K562 (cell line): Measurements from ENCODE around the gene CASP9. TPM values are rescaled to one million over a fixed set of nuclear protein-coding genes. Genes with fewer than 3 reads are reported as not detected.
A peak's percentile ranks its signal among the peaks of the same experiment; 100 is the strongest.
"Not testable (repeated sequence)": the region's sequence is repeated elsewhere in the genome, so short reads cannot be mapped to it uniquely, and the experiment has no call there.

Source experiments
- ATAC-seq: fragments of 200-7000 bp; cut with Tn5 transposase; 3 replicates; pipeline ENCODE4 v1.9.1; 2020; ENCODE audit warnings: moderate library complexity
- BruUV-seq: library from RNA; stranded (reverse); fragments of 400-500 nt; replicated peaks from 2 replicates; lab custom pipeline; 2021; lab: Mats Ljungman, UMichigan
- CTCF ChIA-PET: fragments of 300-600 bp; formaldehyde crosslinking; extraction: SDS; loops from one replicate; lab custom pipeline; 2021; ENCODE audit warnings: low intra/inter-chr PET ratio; lab: Yijun Ruan, JAX
- POLR2A ChIA-PET: fragments of 300-600, 350-650 bp; sonication (Branson Sonifier 250); formaldehyde crosslinking; extraction: SDS; loops from one replicate; lab custom pipeline; 2021; ENCODE audit warnings: antibody characterized with exemption, inconsistent platforms; lab: Yijun Ruan, JAX
- DNase-seq, 4 experiments: peaks; one replicate each; pipeline versions ENCODE4 v3.0.0 to v3.0.0-alpha.2; 2011 to 2018; ENCODE audit warnings: low spot score in 3 of 4, mixed read lengths in 3 of 4; ENCODE audit errors: extremely low read depth in 1 of 4
- FAIRE-seq: peaks from 2 replicates; lab custom pipeline; 2011; peaks lifted over from hg19 to GRCh38; lab: Jason Lieb, UNC
- H2AFZ ChIP-seq: 2 replicates; pipeline ENCODE4 v1.6.0; 2011; ENCODE audit warnings: low read depth, low read length, control low read depth, inconsistent platforms
- H3K27ac ChIP-seq: fragments of 200-600 bp; 3 replicates; pipeline ENCODE4 v1.8.0; 2011; ENCODE audit warnings: low read depth, mild to moderate bottlenecking, control low read depth, inconsistent platforms, low read length, moderate library complexity, mixed read lengths; ENCODE audit errors: extremely low read depth
- H3K27me3 ChIP-seq, 2 experiments: fragments of 300-600 bp in 1 of 2; 2 replicates in 1 of 2; 3 replicates in 1 of 2; pipeline versions ENCODE4 v1.6.0 to v1.8.0; 2011; ENCODE audit warnings: inconsistent platforms in 2 of 2, low read length in 2 of 2, mild to moderate bottlenecking in 1 of 2, mixed read lengths in 1 of 2, moderate library complexity in 1 of 2; ENCODE audit not compliant: control insufficient read depth in 2 of 2, insufficient read depth in 2 of 2
- H3K36me3 ChIP-seq: fragments of 300-600 bp; 3 replicates; pipeline ENCODE4 v1.8.0; 2011; ENCODE audit warnings: mild to moderate bottlenecking, low read length, inconsistent platforms; ENCODE audit not compliant: control insufficient read depth, insufficient read depth
- H3K4me1 ChIP-seq, 2 experiments: fragments of 200-600 bp in 1 of 2; replicated peaks in 1 of 2; 2 replicates in 1 of 2; 3 replicates in 1 of 2; pipeline versions ENCODE4 v1.5.1 to v1.8.0; 2011; ENCODE audit warnings: inconsistent platforms in 2 of 2, low read length in 2 of 2, mild to moderate bottlenecking in 1 of 2, mixed read lengths in 1 of 2, moderate library complexity in 1 of 2; ENCODE audit not compliant: control insufficient read depth in 2 of 2, insufficient read depth in 2 of 2
- H3K4me2 ChIP-seq: 2 replicates; pipeline ENCODE4 v1.6.1; 2011; ENCODE audit warnings: low read length, control low read depth, inconsistent platforms, mixed read lengths; ENCODE audit not compliant: insufficient read depth
- H3K4me3 ChIP-seq: fragments of 200-600 bp; sonication (generic), shearing (Covaris generic); 2 replicates; pipeline ENCODE4 v1.5.1; 2016; ENCODE audit warnings: control low read depth, inconsistent platforms
- H3K79me2 ChIP-seq: fragments of 200-600 bp; 3 replicates; pipeline ENCODE4 v1.8.0; 2011; ENCODE audit warnings: low read length, inconsistent platforms; ENCODE audit not compliant: control insufficient read depth, insufficient read depth
- H3K9ac ChIP-seq, 2 experiments: 2 replicates each; pipeline versions ENCODE4 v1.6.0 to v1.6.1; 2011; ENCODE audit warnings: low read depth in 2 of 2, low read length in 2 of 2, control low read depth in 1 of 2, inconsistent platforms in 1 of 2, mild to moderate bottlenecking in 1 of 2, mixed read lengths in 1 of 2; ENCODE audit not compliant: insufficient read depth in 1 of 2
- H3K9me1 ChIP-seq: one replicate; pipeline ENCODE4 v1.6.0; 2011; ENCODE audit warnings: inconsistent platforms, mild to moderate bottlenecking, low read length, moderate library complexity; ENCODE audit not compliant: control insufficient read depth, insufficient read depth
- H3K9me3 ChIP-seq: replicated peaks from 2 replicates; pipeline ENCODE4 v1.5.1; 2011; ENCODE audit warnings: low read depth, low read length, inconsistent platforms; ENCODE audit not compliant: control insufficient read depth, insufficient read depth
- H4K20me1 ChIP-seq: replicated peaks from 2 replicates; pipeline ENCODE4 v1.6.1; 2011; ENCODE audit warnings: low read length, inconsistent platforms, mixed read lengths; ENCODE audit not compliant: control insufficient read depth, insufficient read depth
- BHLHE40 ChIP-seq: IDR thresholded peaks from 2 replicates; pipeline ENCODE4 v1.6.1; 2011; ENCODE audit warnings: low read length, improper control_type of control experiment
- CBFA2T2 ChIP-seq: fragments of 450-650 bp; conservative IDR thresholded peaks from 2 replicates; pipeline ENCODE4 v1.6.1; 2017; ENCODE audit warnings: mild to moderate bottlenecking
- RAD51 ChIP-seq: fragments of 450-650 bp; IDR thresholded peaks from 2 replicates; pipeline ENCODE4 v1.7.1; 2016; ENCODE audit warnings: low read depth, mild to moderate bottlenecking, borderline replicate concordance
- TFE3 ChIP-seq: fragments of 450-650 bp; formaldehyde crosslinking; IDR thresholded peaks from 2 replicates; pipeline ENCODE4 v1.4.0; 2020; ENCODE audit warnings: mild to moderate bottlenecking, mixed read lengths
- TOE1 ChIP-seq, 2 experiments: fragments of 450-650 bp in 1 of 2; sonication (generic) in 1 of 2; formaldehyde crosslinking in 1 of 2; IDR thresholded peaks; 2 replicates each; pipeline versions ENCODE4 v1.7.1 to v1.8.0; 2016 to 2022; ENCODE audit warnings: borderline replicate concordance in 2 of 2, mild to moderate bottlenecking in 2 of 2, antibody characterized with exemption in 1 of 2, inconsistent platforms in 1 of 2, low read depth in 1 of 2, missing genetic modification reagents in 1 of 2, moderate library complexity in 1 of 2
- USF1 ChIP-seq: sonication (generic); formaldehyde crosslinking; IDR thresholded peaks from 2 replicates; pipeline ENCODE4 v1.9.0; 2022; ENCODE audit warnings: mild to moderate bottlenecking, missing genetic modification reagents
- USF2 ChIP-seq: sonication (generic); formaldehyde crosslinking; IDR thresholded peaks from 2 replicates; pipeline ENCODE4 v1.5.0; 2020; ENCODE audit warnings: missing genetic modification reagents
- ZNF316 ChIP-seq: fragments of 450-650 bp; IDR thresholded peaks from 2 replicates; pipeline ENCODE4 v1.6.1; 2016
- WGBS: fragments of 100-300 bp; shearing (Covaris generic); methylation state at CpG from one replicate; pipeline ENCODE4 v1.1.6; 2016; ENCODE audit warnings: low coverage, mixed read lengths; ENCODE audit not compliant: insufficient coverage; ENCODE audit errors: missing lambda C conversion rate; 5-methylcytosine and 5-hydroxymethylcytosine counted together
- in situ Hi-C: fragments of 300-500 bp; cut with MboI; formaldehyde crosslinking; loops from 4 replicates; pipeline ENCODE4 v1.15.0; 2018; ENCODE audit warnings: inconsistent platforms, mixed read lengths
- intact Hi-C: fragments of 100-400 bp; cut with micrococcal nuclease; formaldehyde crosslinking; loops from 2 replicates; pipeline ENCODE4 v1.14.2; 2022
- polyA plus RNA-seq, 8 experiments: library from polyadenylated mRNA; depleted of rRNA in 4 of 8; stranded (reverse) in 5 of 8; unstranded in 3 of 8; fragments of >200 nt; fragmentation: Nextera tagmentation in 2 of 8; fragmentation: Illumina TruSeq in 1 of 8; extraction: Ambion mirVana in 2 of 8; extraction: Trizol in 1 of 8; gene quantifications; 2 replicates each; pipeline versions ENCODE4 v1.2.1 to v1.2.3, GENCODE V29; 2011 to 2014; ENCODE audit warnings: inconsistent platforms in 1 of 8, missing spikeins in 1 of 8
- total RNA-seq, 7 experiments: library from RNA; depleted of rRNA in 6 of 7; stranded (reverse); fragments of >200 nt in 6 of 7; fragmentation: Illumina TruSeq in 2 of 7; extraction: Trizol in 2 of 7; gene quantifications; 2 replicates each; pipeline versions ENCODE4 v1.2.1 to v1.2.3, GENCODE V29; 2011 to 2021; ENCODE audit warnings: low replicate concordance in 1 of 7

Gene CASP9
- total and polyA plus RNA-seq, 9 of the 15 experiments (the other 6 are each of a cell fraction or from before 2014, with no cell fraction given), result 10.8 to 54.1 (median 30.7) TPM

GRCh38 chr1:15521206-15521906 lies 2.7 kb downstream of the CASP9 start:
- DNase-seq; FAIRE-seq; H3K9me3 ChIP-seq; CTCF ChIA-PET; BruUV-seq; H3K27me3 ChIP-seq; H3K4me2 ChIP-seq; in situ Hi-C loops; H3K9me1 ChIP-seq; ATAC-seq; H3K4me3 ChIP-seq; H4K20me1 ChIP-seq; H2AFZ ChIP-seq; TF ChIP-seq TOE1 (CRISPR knock-in tag; IDR thresholded peaks at IDR 0.05; ENCODE audit: borderline replicate concordance, low read depth): not testable (repeated sequence)
- H3K9ac ChIP-seq, result peak overlapping the region in 1 of 2 experiments; percentile 36; a peak in 1 of 4 replicates
- intact Hi-C loops, result loop anchor here (10.0 kb wide), 1 partner anchor 313 kb away; no protein-coding TSS in a partner anchor
- TF ChIP-seq USF1 (CRISPR knock-in tag) (peak; percentile 77), ZNF316 (peak; percentile 35; the same call in 1 of the 2 replicates), TOE1 (IDR thresholded peaks at IDR 0.05; ENCODE audit: borderline replicate concordance) (peak; percentile 95), CBFA2T2 (peak; percentile 73), TFE3 (CRISPR knock-in tag) (peak; percentile 92), USF2 (0 out of 2 replicates have a peak, but pooled peaks have one; percentile 35), RAD51 (peak; percentile 94), BHLHE40 (0 out of 2 replicates have a peak, but pooled peaks have one; percentile 27)
- H3K36me3 ChIP-seq, result peaks cover 27% of the 10 kb centered on the region
- WGBS, result 73% methylated on average over 15 of the region's 17 CpGs
- POLR2A ChIA-PET, result interaction anchor here (0.6 kb wide), 1 partner anchor 165 kb away, joined by 3 read pairs; no protein-coding TSS in a partner anchor
- H3K79me2 ChIP-seq, result peaks cover 38% of the 10 kb centered on the region
- H3K27ac ChIP-seq, result peak overlapping the region; percentile 43; the same call in 1 of the 3 replicates
- peaks cover 8 to 36% of the 10 kb centered on the region in 2 experiments for H3K4me1 ChIP-seq
